Activated naive CD8-positive, alpha-beta T cell treated with anti-CD3 and anti-CD28 coated beads, Interleukin-2, amount 10 ng/mL, durations not matched to agents 7 days and 5 days (primary cell): Measurements from ENCODE around the gene RNASE12. TPM values are rescaled to one million over a fixed set of nuclear protein-coding genes. Genes with fewer than 3 reads are reported as not detected.
A peak's percentile ranks its signal among the peaks of the same experiment; 100 is the strongest.
"Not testable (repeated sequence)": the region's sequence is repeated elsewhere in the genome, so short reads cannot be mapped to it uniquely, and the experiment has no call there.

ENCODE experiments used
- ATAC-seq: fragments of 150-1000 bp; cut with Tn5 transposase; one replicate; pipeline ENCODE4 v1.10.0; 2021; ENCODE audit warnings: low read depth, moderate library complexity
- POLR2A ChIA-PET: fragments of 350-600 bp; sonication (Branson Sonifier 250); formaldehyde crosslinking; loops from one replicate; lab custom pipeline; 2021; ENCODE audit warnings: antibody characterized with exemption; lab: Charles Lee
- DNase-seq: peaks from one replicate; pipeline ENCODE4 v3.0.0; 2021
- H3K27ac Mint-ChIP-seq: one replicate; pipeline ENCODE4 v1.8.0; 2022; ENCODE audit warnings: mild to moderate bottlenecking, mixed read lengths
- H3K27me3 Mint-ChIP-seq: one replicate; pipeline ENCODE4 v1.8.0; 2022; ENCODE audit warnings: mild to moderate bottlenecking, moderate library complexity, mixed read lengths
- H3K36me3 Mint-ChIP-seq: one replicate; pipeline ENCODE4 v1.8.0; 2021; ENCODE audit warnings: mild to moderate bottlenecking, mixed read lengths
- H3K4me1 Mint-ChIP-seq: one replicate; pipeline ENCODE4 v1.8.0; 2021; ENCODE audit warnings: mixed read lengths
- H3K4me3 Mint-ChIP-seq: one replicate; pipeline ENCODE4 v1.8.0; 2022; ENCODE audit warnings: mild to moderate bottlenecking, moderate library complexity, mixed read lengths
- H3K9me3 Mint-ChIP-seq: one replicate; pipeline ENCODE4 v1.8.0; 2021; ENCODE audit warnings: mixed read lengths
- total RNA-seq, 2 experiments: library from RNA; stranded (reverse); gene quantifications; one replicate each; pipeline ENCODE4 v1.2.3, GENCODE V29; 2021

RNASE12 gene
- total RNA-seq, 2 experiments from 2014 or later: not detected

DNA sequence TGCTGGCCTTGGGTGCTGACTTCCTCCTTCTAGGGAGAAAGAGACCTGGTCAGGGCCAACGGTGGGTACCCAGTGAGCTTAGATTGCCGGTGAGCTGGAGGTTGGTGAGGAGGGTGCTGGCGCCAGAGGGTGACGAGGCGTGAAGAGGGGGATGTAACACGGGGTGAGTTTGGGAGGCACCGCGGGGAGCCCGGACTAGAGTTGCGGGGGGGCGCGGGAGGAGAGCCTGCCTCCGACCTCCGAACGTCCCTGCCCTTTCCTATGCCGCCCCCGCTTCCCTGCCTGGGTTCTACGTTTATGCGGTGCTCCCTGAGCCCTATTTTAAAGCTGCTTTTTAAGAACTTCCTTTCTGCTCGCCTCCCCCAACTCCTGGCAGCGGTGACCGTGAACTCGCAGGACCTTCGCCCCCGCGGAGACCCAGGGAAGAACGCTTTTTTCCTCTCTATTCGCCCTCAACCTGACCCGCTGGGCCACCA lies 31.7 kb upstream of the RNASE12 start:
- H3K36me3 Mint-ChIP-seq: no peaks in the 10 kb centered on the region
- DNase-seq: no peak

DNA sequence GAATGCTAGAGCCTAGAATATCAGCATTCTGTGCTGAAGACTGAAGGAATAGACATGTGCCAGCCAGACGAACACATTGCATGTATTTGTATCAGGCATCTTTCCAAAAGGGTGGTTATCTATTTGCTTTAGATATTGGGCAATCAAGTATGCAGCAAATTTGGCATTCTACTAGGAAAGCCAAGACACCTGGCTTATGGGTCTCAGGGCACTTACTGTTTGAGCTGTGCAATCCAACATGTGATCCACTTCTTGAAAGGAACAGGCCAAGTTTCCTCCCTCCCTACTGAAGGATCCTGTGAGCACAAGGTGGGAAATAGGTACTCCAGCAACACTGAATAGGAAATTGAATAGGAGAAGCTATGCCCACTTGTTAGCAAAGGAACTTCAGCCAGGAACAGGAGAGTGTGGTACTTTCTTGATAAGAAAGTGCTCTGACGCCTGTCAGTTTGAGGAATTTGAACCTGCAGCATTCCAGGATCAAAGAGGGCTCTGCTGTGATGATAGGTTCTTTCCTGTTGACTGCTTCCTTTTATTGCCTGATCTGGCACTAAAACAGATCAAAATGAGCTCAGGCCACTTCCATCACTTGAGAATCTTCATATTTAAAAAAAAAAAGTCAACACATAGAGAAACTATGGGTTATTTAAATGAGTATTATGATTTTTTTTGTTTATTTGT lies 29.8 kb upstream of the RNASE12 start:
- POLR2A ChIA-PET: no interaction called here
- Mint-ChIP-seq H3K36me3 (no peaks in the 10 kb centered on the region), H3K9me3 (no peaks in the 10 kb centered on the region), H3K27ac (no peak overlapping the region), H3K4me1 (peaks cover 35% of the 10 kb centered on the region), H3K4me3 (no peak overlapping the region), H3K27me3 (peaks cover 17% of the 10 kb centered on the region)
- ATAC-seq (no peak), DNase-seq (no peak)

More for the DNA sequence above, 31.7 kb upstream of the RNASE12 start:
- peak overlapping the region; percentile 69 for H3K4me3 Mint-ChIP-seq
- H3K9me3 Mint-ChIP-seq: no peaks in the 10 kb centered on the region
- POLR2A ChIA-PET: interaction anchor here (0.5 to 1.8 kb wide), 4 partner anchors 8 to 279 kb away, joined by 3 to 5 read pairs (median 4); partner anchors contain the start of gene PARP2
- no peak overlapping the region for H3K27ac Mint-ChIP-seq
- peaks cover 35% of the 10 kb centered on the region for H3K27me3 Mint-ChIP-seq
- no peak for ATAC-seq
- H3K4me1 Mint-ChIP-seq: peaks cover 30% of the 10 kb centered on the region

- not testable (repeated sequence) for H3K27me3 Mint-ChIP-seq, H3K9me3 Mint-ChIP-seq, DNase-seq, ATAC-seq, H3K27ac Mint-ChIP-seq, H3K4me3 Mint-ChIP-seq, H3K36me3 Mint-ChIP-seq
- POLR2A ChIA-PET: interaction anchor here (0.7 kb wide), 1 partner anchor 191 kb away, joined by 4 read pairs; no protein-coding TSS in a partner anchor
- peaks cover 24% of the 10 kb centered on the region for H3K4me1 Mint-ChIP-seq
Measured at GRCh38 chr14:20619688-20620087, 28.5 kb upstream of the RNASE12 start.

GRCh38 chr14:20618271-20618749 lies 27.1 kb upstream of the RNASE12 start:
- no peak overlapping the region for H3K27ac Mint-ChIP-seq
- POLR2A ChIA-PET: no interaction called here

GRCh38 chr14:20617138-20618003 lies 26.2 kb upstream of the RNASE12 start:
- POLR2A ChIA-PET: no interaction called here
- H3K27ac Mint-ChIP-seq: no peak overlapping the region
- H3K36me3 Mint-ChIP-seq: no peaks in the 10 kb centered on the region
- H3K4me3 Mint-ChIP-seq: no peak overlapping the region
- ATAC-seq (no peak), DNase-seq (no peak)
- peaks cover 8% of the 10 kb centered on the region for H3K27me3 Mint-ChIP-seq
- H3K9me3 Mint-ChIP-seq: no peaks in the 10 kb centered on the region
- peaks cover 12% of the 10 kb centered on the region for H3K4me1 Mint-ChIP-seq

More at GRCh38 chr14:20618271-20618749, 27.1 kb upstream of the RNASE12 start:
- DNase-seq: no peak
- peaks cover 8% of the 10 kb centered on the region for H3K27me3 Mint-ChIP-seq
- H3K9me3 Mint-ChIP-seq: no peaks in the 10 kb centered on the region
- ATAC-seq: no peak
- peaks cover 18% of the 10 kb centered on the region for H3K4me1 Mint-ChIP-seq
- H3K36me3 Mint-ChIP-seq: no peaks in the 10 kb centered on the region
- H3K4me3 Mint-ChIP-seq: no peak overlapping the region

DNA sequence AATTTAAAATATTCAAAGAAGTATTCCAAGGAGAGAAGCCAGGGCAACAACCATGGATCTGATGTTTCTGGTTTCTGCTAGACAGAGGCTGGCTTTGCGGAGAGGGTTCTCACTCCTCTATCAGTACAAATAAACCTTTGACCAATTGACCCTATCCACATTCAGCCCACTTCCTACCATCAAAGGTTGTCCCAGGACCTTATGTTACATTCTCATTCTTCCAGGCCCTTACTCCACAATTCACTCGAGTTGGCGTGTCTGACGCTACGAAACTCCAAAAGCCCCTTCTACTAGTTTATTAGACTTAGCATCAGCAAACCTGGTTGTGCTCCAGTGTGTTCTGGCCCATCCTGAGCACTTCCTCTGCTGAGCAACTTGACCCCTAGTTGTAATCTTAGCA lies 24.8 kb upstream of the RNASE12 start:
- H3K9me3 Mint-ChIP-seq: no peaks in the 10 kb centered on the region
- no peak overlapping the region for H3K27ac Mint-ChIP-seq
- POLR2A ChIA-PET: no interaction called here
- H3K27me3 Mint-ChIP-seq: peaks cover 4% of the 10 kb centered on the region
- no peaks in the 10 kb centered on the region for H3K36me3 Mint-ChIP-seq
- ATAC-seq: no peak
- no peak overlapping the region for H3K4me3 Mint-ChIP-seq
- DNase-seq: no peak
- peaks cover 12% of the 10 kb centered on the region for H3K4me1 Mint-ChIP-seq

DNA sequence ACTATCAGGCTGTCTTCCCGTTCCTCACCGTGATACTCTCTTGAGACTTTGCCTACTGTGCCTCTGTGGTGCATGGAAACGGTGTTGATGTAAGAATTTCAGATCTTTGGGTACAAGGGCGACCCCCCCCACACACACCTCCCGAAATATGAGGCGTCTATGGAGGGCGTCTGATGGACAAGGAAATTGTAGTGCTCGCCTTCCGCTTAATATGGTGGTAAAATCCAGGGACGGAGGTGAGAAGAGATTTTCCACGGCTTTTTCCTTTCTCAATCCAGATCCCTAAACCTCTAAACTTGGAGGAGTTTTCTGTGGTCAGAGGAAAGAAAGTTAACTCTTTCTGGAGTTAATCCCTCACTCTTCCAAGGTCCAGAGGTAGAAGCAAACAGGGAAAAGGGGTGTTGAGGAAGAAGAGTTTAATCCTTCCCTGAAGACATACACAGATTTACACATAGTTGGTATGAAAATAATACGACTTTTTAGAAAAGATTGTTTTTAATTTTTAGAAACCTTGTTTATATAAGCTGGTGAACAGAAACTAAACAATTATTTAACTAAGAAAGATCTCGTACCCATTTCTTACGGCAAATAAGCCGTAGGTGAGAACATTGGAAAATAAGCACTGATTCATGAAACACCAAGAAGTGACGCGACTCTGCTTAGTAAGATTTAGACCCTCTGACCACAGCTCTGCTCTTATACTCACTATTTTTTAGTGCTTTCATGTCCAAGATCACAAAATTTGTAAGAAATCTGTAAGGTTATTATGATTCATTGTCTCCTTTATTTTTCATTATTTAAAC lies 23.1 kb upstream of the RNASE12 start:
- Mint-ChIP-seq H3K4me1 (peaks cover 12% of the 10 kb centered on the region), H3K27me3 (peaks cover 4% of the 10 kb centered on the region), H3K9me3 (no peaks in the 10 kb centered on the region), H3K27ac (no peak overlapping the region), H3K4me3 (no peak overlapping the region), H3K36me3 (no peaks in the 10 kb centered on the region)
- DNase-seq (no peak), ATAC-seq (peak; percentile 7)
- POLR2A ChIA-PET: interaction anchor here (0.5 to 1.6 kb wide), 7 partner anchors 8 to 281 kb away, joined by 3 to 10 read pairs (median 5); partner anchors contain the start of gene PARP2

DNA sequence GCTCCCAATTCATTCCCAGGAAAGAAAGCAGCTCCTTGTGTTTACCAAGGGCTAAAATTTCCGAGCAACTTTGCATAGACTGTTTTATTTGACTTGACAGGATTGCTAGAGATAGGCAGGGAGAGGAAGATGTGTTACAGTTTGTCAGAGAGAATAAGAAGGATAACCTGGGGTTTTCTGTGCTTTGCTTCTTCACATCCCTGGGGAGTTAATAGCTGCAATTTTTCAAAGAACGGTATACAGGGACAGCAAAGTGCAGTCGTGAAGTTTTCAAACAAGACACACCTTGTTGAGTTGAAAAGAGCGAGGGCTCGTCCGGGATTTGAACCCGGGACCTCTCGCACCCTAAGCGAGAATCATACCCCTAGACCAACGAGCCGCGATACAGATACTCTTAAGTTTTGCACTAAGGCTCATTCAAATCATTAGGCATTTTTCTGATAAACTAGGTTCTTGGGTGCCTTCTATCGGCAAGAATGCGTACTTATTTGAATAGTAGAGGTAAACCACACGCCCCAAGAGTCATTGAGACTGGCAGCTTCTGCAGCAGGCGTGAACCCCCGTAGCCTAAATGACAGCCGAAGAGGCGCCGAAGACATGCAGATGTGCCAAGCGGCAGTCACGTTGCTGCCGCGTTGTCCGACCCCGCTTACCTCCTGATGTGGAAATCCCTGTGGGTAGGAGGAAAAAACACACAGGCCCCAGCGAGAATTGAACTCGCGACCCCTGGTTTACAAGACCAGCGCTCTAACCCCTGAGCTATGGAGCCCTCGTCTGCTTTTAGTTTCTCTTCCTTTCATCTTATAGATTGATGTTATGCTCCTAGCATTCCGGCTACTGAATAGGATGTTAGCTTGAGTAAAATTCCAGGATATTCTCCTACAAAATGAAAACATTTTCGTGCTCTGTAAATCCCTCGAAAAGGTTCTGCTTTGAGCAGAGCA lies 22.2 kb upstream of the RNASE12 start:
- Mint-ChIP-seq H3K27ac (no peak overlapping the region), H3K9me3 (no peaks in the 10 kb centered on the region), H3K36me3 (no peaks in the 10 kb centered on the region), H3K27me3 (peaks cover 2% of the 10 kb centered on the region), H3K4me3 (no peak overlapping the region), H3K4me1 (peaks cover 12% of the 10 kb centered on the region)
- DNase-seq (peak; percentile 79), ATAC-seq (peak; percentile 79)
- POLR2A ChIA-PET: interaction anchor here (0.5 to 1.6 kb wide), 8 partner anchors 9 to 280 kb away, joined by 3 to 10 read pairs (median 5); partner anchors contain the start of gene PARP2

DNA sequence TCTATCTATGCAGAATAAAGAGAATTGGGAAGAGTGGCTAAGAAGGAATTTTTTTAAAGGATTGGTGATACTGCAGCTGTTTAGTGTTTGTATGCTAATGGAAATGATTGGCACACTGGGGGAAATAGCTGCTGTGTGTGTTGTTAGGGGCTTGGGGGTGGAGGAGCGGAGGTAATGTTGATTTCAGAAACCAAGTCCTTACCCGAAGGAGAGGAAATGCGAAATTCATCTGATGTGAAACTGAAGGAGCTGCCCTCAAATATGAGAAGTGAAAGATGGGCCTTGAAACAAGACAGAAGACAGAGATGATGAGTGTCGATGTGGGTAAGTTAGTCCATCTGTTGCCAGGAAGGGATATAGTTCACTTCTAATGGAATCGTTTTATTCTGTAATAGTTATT lies 21.2 kb upstream of the RNASE12 start:
- no peak overlapping the region for H3K27ac Mint-ChIP-seq
- POLR2A ChIA-PET: interaction anchor here (1.0 to 1.6 kb wide), 2 partner anchors 69 to 71 kb away, joined by 3 to 8 read pairs; no protein-coding TSS in a partner anchor
- peaks cover 2% of the 10 kb centered on the region for H3K27me3 Mint-ChIP-seq
- ATAC-seq: no peak
- H3K36me3 Mint-ChIP-seq: no peaks in the 10 kb centered on the region
- DNase-seq: no peak
- no peaks in the 10 kb centered on the region for H3K9me3 Mint-ChIP-seq
- no peak overlapping the region for H3K4me3 Mint-ChIP-seq
- H3K4me1 Mint-ChIP-seq: peaks cover 5% of the 10 kb centered on the region

- H3K4me3 Mint-ChIP-seq: no peak overlapping the region
- DNase-seq (no peak), ATAC-seq (no peak)
- POLR2A ChIA-PET: no interaction called here
- H3K27me3 Mint-ChIP-seq: no peaks in the 10 kb centered on the region
- no peak overlapping the region for H3K27ac Mint-ChIP-seq
- no peaks in the 10 kb centered on the region for H3K9me3 Mint-ChIP-seq
- H3K4me1 Mint-ChIP-seq: peaks cover 4% of the 10 kb centered on the region
- no peaks in the 10 kb centered on the region for H3K36me3 Mint-ChIP-seq
Measured at GRCh38 chr14:20611277-20611676, 20.1 kb upstream of the RNASE12 start.

- H3K4me1 Mint-ChIP-seq: peaks cover 4% of the 10 kb centered on the region
- ATAC-seq (no peak), DNase-seq (peak; percentile 69)
- H3K4me3 Mint-ChIP-seq: no peak overlapping the region
- no peaks in the 10 kb centered on the region for H3K27me3 Mint-ChIP-seq
- POLR2A ChIA-PET: interaction anchor here (0.6 to 1.4 kb wide), 5 partner anchors 10 to 267 kb away, joined by 3 to 11 read pairs (median 3); partner anchors contain the start of genes APEX1, OSGEP, PARP2 and TEP1
- H3K36me3 Mint-ChIP-seq: no peaks in the 10 kb centered on the region
- H3K27ac Mint-ChIP-seq: no peak overlapping the region
- H3K9me3 Mint-ChIP-seq: no peaks in the 10 kb centered on the region
Measured at GRCh38 chr14:20610002-20610765, 19.0 kb upstream of the RNASE12 start.
